Tibial artery (tissue), 4 donors: Measurements from ENCODE around the gene PDXK.
A peak's percentile ranks its signal among the peaks of the same experiment; 100 is the strongest.

Source experiments
- DNase-seq, 2 donors: peaks; one replicate each; pipeline ENCODE4 v3.0.0-alpha.2; 2019
- H3K27ac ChIP-seq, 2 donors: fragments of 200-600 bp; sonication (generic) in 1 of 2; 1 replicate in 1 of 2; 2 replicates in 1 of 2; pipeline ENCODE4 v1.5.1; 2018 to 2019; ENCODE audit warnings: mild to moderate bottlenecking in 1 of 2
- H3K27me3 ChIP-seq, 2 donors: fragments of 200-600 bp; sonication (generic) in 1 of 2; one replicate each; pipeline versions ENCODE4 v1.5.1 to v1.6.0; 2016 to 2019
- H3K36me3 ChIP-seq, 3 donors: fragments of 200-600 bp; sonication (generic) in 2 of 3; one replicate each; pipeline ENCODE4 v1.5.1; 2016 to 2019; ENCODE audit warnings: mild to moderate bottlenecking in 2 of 3
- H3K4me1 ChIP-seq, 4 donors: fragments of 200-600 bp; sonication (generic) in 2 of 4; 1 replicate in 3 of 4; 2 replicates in 1 of 4; pipeline ENCODE4 v1.5.1; 2016 to 2019
- H3K4me3 ChIP-seq, 2 donors: fragments of 200-600 bp; sonication (generic) in 1 of 2; 1 replicate in 1 of 2; 2 replicates in 1 of 2; pipeline ENCODE4 v1.5.1; 2018 to 2019; ENCODE audit warnings: mild to moderate bottlenecking in 2 of 2
- H3K9me3 ChIP-seq, 3 donors: fragments of 200-600 bp; sonication (generic) in 1 of 3; one replicate each; pipeline ENCODE4 v1.5.1; 2016 to 2019
- intact Hi-C: fragments of 100-400 bp; cut with DNase I; formaldehyde crosslinking; loops from one replicate; pipeline ENCODE4 v1.15.0; 2023; ENCODE audit warnings: low total_unique reads
- TF ChIP-seq, protein P1 (sequence below), 2 experiments: fragments of 200-600 bp in 1 of 2; fragments of 450-650 bp in 1 of 2; IDR thresholded peaks; one replicate each; pipeline ENCODE4 v1.5.1; 2017 to 2019; ENCODE audit warnings: antibody characterized with exemption in 2 of 2, mild to moderate bottlenecking in 1 of 2, moderate library complexity in 1 of 2

PDXK gene

DNA sequence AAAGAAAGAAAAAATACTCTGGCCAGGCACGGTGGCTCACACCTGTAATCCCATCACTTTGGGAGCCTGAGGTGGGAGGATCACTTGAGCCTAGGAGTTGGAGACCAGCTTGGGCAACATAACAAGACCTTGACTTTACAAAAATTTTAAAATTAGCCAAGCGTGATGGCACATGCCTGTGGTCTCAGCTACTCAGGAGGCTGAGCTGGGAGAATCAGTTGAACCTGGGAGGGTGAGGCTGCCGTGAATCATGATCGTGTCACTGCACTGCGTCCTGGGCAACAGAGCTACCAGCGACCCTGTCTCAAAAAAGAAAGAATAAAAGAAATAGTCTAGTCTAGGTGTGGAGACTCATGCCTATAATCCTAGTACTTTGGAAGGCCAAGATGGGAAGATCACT lies 37.3 kb upstream of the PDXK start:
- Histone ChIP-seq H3K4me3 (no peak overlapping the region), H3K27me3 (no peaks in the 10 kb centered on the region), H3K27ac (no peak overlapping the region), H3K4me1 (no peaks in the 10 kb centered on the region), H3K9me3 (no peaks in the 10 kb centered on the region), H3K36me3 (peaks cover 56 to 94% (median 61%) of the 10 kb centered on the region in 3 donors)
- TF ChIP-seq, protein P1, sequence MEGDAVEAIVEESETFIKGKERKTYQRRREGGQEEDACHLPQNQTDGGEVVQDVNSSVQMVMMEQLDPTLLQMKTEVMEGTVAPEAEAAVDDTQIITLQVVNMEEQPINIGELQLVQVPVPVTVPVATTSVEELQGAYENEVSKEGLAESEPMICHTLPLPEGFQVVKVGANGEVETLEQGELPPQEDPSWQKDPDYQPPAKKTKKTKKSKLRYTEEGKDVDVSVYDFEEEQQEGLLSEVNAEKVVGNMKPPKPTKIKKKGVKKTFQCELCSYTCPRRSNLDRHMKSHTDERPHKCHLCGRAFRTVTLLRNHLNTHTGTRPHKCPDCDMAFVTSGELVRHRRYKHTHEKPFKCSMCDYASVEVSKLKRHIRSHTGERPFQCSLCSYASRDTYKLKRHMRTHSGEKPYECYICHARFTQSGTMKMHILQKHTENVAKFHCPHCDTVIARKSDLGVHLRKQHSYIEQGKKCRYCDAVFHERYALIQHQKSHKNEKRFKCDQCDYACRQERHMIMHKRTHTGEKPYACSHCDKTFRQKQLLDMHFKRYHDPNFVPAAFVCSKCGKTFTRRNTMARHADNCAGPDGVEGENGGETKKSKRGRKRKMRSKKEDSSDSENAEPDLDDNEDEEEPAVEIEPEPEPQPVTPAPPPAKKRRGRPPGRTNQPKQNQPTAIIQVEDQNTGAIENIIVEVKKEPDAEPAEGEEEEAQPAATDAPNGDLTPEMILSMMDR (IDR thresholded peaks at IDR 0.05) = no peak
- peak in 1 of 2 donors; percentile 37 for DNase-seq
- intact Hi-C loops = loop anchor here (5.0 kb wide), 1 partner anchor 76 kb away; no protein-coding TSS in a partner anchor

DNA sequence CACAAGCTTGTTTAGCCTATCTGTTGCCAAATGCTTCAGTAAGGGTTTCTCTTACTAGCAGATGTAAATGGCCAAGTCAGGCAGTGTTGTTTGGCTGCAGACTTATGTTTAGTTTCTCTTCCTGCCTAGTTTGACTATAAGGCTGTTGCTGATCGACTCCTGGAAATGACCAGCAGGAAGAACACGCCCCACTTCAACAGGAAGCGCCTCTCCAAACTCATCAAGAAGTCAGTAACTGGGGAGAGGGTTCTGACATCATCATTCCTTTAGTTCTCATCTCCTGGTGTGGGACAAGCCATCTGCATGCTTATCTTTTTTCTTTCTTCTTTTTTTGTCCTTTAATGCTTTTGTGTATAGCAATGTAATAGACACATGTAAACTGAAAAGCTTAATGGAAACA lies 34.5 kb upstream of the PDXK start:
- TF ChIP-seq, protein P1 (IDR thresholded peaks at IDR 0.05) = no peak
- intact Hi-C loops = loop anchor here (5.0 kb wide), 1 partner anchor 73 kb away; no protein-coding TSS in a partner anchor
- H3K27ac ChIP-seq = no peak overlapping the region

DNA sequence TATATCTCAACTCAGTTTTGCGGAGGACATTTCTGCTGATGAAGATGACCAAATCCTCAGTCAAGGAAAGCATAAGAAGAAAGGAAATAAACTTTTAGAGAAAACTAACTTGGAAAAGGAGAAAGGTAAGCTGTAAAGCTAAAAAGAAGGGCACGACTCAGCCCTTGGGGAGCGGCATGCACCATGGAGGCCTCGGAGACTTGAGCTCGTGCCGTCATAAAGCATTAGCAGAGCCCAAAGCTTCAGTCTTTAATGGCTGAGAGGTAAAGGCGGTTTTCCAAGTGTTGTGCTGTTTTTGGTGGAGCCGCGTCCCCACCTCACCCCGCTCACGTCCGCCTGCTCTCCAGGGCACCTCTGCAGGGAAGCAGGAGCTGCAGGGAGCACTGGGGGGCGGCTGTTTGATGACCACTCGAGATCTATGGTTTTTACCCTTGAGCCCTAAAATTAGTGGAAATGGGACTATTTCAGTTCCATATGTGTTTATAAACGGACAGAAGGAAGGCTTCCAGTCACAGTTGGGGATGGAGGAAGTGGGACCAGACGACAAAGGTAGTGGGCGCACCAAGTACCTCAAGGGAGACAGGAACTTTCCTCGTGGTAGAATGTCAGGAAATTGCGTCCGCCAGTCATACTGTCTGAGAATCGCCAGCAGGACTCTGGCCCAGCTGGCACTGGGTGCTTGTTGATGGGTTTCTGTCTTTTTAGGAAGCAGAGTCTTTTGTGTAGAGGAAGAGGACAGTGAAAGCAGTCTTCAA lies 31.9 kb upstream of the PDXK start:
- TF ChIP-seq, protein P1 (IDR thresholded peaks at IDR 0.05) = no peak
- no peak overlapping the region for H3K4me3 ChIP-seq
- H3K27ac ChIP-seq = no peak overlapping the region
- no peaks in the 10 kb centered on the region for H3K4me1 ChIP-seq
- no peaks in the 10 kb centered on the region for H3K9me3 ChIP-seq
- intact Hi-C loops = no loop called here
- H3K36me3 ChIP-seq = peaks cover 74 to 100% (median 96%) of the 10 kb centered on the region in 3 donors
- DNase-seq = no peak
- no peaks in the 10 kb centered on the region for H3K27me3 ChIP-seq

More for the DNA sequence above, 34.5 kb upstream of the PDXK start:
- no peaks in the 10 kb centered on the region for H3K4me1 ChIP-seq
- H3K4me3 ChIP-seq = no peak overlapping the region
- H3K27me3 ChIP-seq = no peaks in the 10 kb centered on the region
- no peak for DNase-seq
- H3K9me3 ChIP-seq = no peaks in the 10 kb centered on the region
- peaks cover 64 to 94% (median 83%) of the 10 kb centered on the region in 3 donors for H3K36me3 ChIP-seq

DNA sequence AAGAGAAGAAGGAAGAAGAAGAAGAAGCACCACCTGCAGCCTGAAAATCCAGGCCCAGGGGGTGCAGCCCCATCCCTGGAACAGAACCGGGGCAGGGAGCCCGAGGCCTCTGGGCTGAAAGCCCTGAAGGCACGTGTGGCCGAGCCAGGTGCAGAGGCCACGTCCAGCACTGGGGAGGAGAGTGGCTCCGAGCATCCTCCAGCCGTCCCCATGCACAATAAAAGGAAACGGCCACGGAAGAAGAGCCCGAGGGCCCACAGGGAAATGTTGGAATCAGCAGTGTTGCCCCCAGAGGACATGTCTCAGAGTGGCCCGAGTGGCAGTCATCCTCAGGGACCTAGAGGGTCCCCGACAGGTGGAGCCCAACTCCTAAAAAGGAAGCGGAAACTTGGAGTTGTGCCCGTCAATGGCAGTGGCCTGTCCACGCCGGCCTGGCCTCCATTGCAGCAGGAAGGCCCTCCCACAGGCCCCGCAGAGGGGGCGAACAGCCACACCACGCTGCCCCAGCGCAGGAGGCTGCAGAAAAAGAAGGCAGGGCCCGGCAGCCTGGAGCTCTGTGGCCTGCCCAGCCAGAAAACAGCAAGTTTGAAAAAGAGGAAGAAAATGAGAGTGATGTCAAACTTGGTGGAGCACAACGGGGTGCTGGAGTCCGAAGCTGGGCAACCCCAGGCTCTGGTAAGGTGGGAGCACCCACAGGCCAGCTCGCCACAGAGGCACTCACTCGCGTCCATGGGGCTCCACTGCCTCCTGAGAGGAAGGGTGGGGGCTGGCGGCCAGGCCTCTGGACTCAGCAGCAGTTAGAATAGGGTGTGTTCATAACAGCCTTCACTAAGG lies 31.1 kb upstream of the PDXK start:
- no peak overlapping the region for H3K4me3 ChIP-seq
- H3K4me1 ChIP-seq = no peaks in the 10 kb centered on the region
- no peak for DNase-seq
- no peaks in the 10 kb centered on the region for H3K9me3 ChIP-seq
- no peaks in the 10 kb centered on the region for H3K27me3 ChIP-seq
- intact Hi-C loops = no loop called here
- TF ChIP-seq, protein P1 (IDR thresholded peaks at IDR 0.05) = no peak
- peaks cover 81 to 100% (median 97%) of the 10 kb centered on the region in 3 donors for H3K36me3 ChIP-seq
- no peak overlapping the region for H3K27ac ChIP-seq

DNA sequence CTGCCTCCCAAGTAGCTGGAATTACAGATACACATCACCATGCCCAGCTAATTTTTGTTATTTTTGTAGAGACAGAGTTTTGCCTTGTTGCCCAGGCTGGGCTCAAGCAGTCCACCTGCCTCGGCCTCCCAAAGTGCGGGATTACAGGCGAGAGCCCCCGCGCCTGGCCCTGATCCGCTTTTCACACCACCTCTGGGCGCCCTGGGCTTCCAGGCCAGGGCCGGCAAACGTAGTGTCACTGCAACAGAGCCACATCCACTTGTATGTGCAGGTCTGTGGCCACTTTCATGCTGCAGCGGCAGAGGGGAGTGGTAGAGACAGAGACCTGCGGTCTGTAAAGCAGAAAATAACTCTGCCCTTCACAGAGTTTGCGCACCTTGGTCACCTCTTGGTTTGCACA lies 30.0 kb upstream of the PDXK start:
- TF ChIP-seq, protein P1 (IDR thresholded peaks at IDR 0.05) = no peak
- Histone ChIP-seq H3K27ac (no peak overlapping the region), H3K9me3 (no peaks in the 10 kb centered on the region), H3K4me1 (no peaks in the 10 kb centered on the region), H3K27me3 (no peaks in the 10 kb centered on the region), H3K4me3 (no peak overlapping the region), H3K36me3 (peaks cover 78 to 100% (median 98%) of the 10 kb centered on the region in 3 donors)
- intact Hi-C loops = no loop called here
- DNase-seq = no peak
